GM12864 (cell line): ENCODE results near the gene FSIP1.

ENCODE experiments used
- DNase-seq: peaks from one replicate; pipeline ENCODE4 v3.0.0-alpha.2; 2011; ENCODE audit warnings: low read depth
- H3K4me3 ChIP-seq: 2 replicates; pipeline ENCODE4 v1.5.1; 2011; ENCODE audit warnings: mild to moderate bottlenecking, low read depth, low read length, control low read depth
- TF ChIP-seq, protein P1 (sequence below): IDR thresholded peaks from 2 replicates; pipeline ENCODE4 v1.5.1; 2011; ENCODE audit warnings: low read depth, mild to moderate bottlenecking, moderate library complexity, low read length, control low read depth, inconsistent platforms; ENCODE audit errors: missing control alignments

FSIP1 gene

DNA sequence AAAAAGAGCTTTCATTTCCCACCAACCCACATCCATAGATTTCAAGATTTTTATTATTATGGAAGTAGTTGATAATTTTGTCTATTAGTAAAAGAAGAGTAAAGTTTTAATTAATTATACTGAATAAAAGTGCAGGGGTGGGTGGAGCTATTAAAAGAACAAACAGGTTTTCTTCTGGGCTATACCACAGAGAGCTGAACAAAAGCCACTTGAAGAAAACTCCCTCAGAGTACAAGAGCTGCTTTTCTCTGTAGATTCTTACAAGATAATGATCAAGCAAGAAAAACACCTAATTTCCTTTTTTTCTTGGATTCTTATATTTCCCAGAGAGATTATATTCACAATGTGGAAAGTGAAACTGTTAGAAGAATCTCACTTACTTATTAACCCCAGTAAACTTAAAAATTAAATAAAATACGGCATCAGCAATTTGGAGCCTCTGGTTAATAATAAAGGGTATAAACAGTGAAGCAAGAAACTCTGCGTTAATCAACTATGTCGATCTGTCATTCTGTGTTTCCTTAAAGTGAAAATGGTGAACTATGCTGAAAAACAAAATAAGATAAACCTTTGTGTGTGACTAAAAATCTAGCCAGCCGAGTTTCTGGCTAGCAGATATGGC lies 116.9 kb downstream of the FSIP1 start:
- TF ChIP-seq, protein P1, sequence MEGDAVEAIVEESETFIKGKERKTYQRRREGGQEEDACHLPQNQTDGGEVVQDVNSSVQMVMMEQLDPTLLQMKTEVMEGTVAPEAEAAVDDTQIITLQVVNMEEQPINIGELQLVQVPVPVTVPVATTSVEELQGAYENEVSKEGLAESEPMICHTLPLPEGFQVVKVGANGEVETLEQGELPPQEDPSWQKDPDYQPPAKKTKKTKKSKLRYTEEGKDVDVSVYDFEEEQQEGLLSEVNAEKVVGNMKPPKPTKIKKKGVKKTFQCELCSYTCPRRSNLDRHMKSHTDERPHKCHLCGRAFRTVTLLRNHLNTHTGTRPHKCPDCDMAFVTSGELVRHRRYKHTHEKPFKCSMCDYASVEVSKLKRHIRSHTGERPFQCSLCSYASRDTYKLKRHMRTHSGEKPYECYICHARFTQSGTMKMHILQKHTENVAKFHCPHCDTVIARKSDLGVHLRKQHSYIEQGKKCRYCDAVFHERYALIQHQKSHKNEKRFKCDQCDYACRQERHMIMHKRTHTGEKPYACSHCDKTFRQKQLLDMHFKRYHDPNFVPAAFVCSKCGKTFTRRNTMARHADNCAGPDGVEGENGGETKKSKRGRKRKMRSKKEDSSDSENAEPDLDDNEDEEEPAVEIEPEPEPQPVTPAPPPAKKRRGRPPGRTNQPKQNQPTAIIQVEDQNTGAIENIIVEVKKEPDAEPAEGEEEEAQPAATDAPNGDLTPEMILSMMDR: no peak
- no peak overlapping the region for H3K4me3 ChIP-seq
- no peak for DNase-seq

DNA sequence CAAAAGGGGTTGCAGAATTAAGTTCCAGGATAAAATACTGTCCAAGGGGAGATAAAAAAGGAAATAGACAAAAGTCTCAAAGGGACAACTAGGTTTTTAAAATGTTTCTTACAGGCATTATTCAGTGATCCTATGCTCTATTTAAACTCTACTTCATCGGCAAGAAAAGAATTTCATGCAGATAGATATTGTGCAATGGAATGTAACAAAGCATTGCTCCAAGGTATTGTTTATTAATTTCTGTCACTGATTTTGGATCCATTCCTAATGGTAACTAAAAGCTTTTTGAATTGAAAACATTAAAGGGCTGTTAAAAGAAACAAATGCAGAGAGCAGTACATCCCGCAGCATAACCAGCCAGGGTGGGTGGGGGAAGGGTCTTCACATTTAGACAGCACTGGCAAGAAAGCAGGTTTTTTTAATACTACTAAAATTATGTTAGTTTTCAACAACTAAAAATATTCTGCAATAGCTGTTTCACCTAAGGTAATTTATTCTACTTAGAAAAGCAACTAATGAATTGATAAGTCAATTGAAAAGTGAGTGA lies 118.9 kb downstream of the FSIP1 start:
- TF ChIP-seq, protein P1: no peak
- H3K4me3 ChIP-seq: no peak overlapping the region
- DNase-seq: no peak

DNA sequence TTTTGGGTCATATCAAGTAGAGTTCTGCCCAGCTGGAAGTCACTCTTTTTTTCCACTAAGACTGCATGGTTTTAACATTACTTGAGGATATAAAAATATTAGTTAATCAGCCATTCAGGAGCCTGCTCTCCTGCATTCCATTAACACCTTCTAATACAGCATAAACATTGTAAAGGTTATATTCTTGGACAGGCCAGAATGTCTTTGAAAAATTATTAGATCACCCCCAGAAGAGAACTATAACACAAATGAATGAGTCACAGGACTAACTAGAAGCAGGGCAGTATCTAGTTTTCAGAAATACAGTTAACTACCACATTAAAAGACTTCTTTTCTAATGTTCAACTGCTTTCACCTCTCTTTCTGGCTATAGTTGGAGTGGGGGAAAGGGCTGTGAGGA lies 120.9 kb downstream of the FSIP1 start:
- DNase-seq: no peak
- no peak overlapping the region for H3K4me3 ChIP-seq
- TF ChIP-seq, protein P1: no peak

DNA sequence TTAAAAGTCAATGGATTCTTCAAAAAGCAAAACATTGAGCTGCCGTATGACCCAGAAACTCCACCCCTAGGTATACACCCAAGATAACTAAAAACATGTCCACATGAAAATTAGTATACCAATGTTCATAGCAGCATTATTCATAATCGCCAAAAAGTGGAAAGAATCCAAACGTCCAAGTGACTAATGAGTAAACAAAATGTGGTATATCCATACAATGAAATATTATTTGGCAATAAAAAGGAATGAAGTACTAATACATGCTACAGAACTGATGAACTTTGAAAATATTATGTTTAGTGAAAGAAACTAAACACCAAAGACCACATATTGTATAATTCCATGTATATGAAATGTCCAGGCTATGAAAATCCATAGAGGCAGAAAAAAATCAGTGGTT lies 123.9 kb downstream of the FSIP1 start:
- no peak overlapping the region for H3K4me3 ChIP-seq
- DNase-seq: no peak
- TF ChIP-seq, protein P1: no peak

DNA sequence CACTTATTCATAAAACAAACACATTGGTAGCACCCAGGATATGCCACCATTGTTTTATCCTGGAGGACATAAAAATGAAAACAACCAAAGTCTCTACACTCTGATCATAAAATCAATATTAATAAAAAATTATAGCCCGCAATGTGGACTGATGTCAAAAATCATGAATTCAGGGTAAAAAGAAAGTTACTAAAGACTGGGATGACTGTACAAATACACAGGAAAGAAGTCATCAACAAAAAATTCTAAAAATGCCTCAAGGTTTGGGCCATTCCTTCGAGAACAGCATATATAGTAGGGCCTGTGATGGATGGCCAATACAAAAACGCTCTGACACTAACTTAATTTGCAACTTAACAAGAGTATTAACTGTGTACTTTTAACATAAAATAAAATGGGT lies 125.0 kb downstream of the FSIP1 start:
- no peak overlapping the region for H3K4me3 ChIP-seq

DNA sequence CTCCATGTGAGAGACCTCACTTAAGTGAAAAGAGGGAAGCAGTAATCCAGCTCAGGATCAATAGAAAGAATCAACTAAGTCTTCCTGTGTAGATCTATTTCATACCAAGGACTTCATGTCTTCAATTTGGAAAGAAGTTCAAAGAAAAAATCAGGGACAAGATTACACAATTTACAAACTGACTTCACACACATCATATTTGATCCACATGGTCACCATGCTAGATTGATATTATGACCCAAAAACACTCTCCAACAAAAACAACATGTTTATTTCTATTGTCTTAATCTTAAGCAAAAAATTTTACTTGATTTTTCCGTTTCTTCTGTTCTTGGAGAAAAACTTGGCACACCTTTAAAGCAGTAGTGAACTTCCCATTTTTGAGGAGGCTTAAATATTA lies 125.5 kb downstream of the FSIP1 start:
- TF ChIP-seq, protein P1: no peak
- no peak overlapping the region for H3K4me3 ChIP-seq

More for the DNA sequence above, 125.0 kb downstream of the FSIP1 start:
- DNase-seq: no peak
- TF ChIP-seq, protein P1: no peak

DNA sequence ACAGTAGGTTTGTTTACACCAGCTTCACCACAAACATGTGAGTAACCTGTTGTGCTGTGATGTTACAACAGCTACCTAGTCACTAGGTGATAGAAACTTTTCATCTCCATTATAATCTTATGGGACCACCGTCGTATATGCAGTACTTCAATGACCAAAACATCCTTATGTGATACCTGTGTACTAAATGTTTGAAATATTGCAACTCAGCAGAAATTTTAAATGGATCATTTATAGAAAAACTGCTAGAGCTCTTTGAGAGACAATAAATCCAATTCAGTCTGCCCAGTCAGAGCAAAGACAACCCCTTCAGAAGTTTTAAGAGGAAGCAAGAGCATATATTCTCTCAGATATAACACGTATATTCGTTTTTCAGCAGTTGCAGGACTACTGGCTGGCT lies 128.3 kb downstream of the FSIP1 start:
- TF ChIP-seq, protein P1: no peak

More for the DNA sequence above, 125.5 kb downstream of the FSIP1 start:
- DNase-seq: no peak

More for the DNA sequence above, 128.3 kb downstream of the FSIP1 start:
- DNase-seq: no peak
- no peak overlapping the region for H3K4me3 ChIP-seq
